Uterus (tissue), 2 donors: ENCODE results near the gene RNF19B.

ENCODE experiments used
- POLR2A ChIP-seq, 2 donors: fragments of 450-650 bp; IDR thresholded peaks; one replicate each; pipeline ENCODE4 v1.6.1; 2016; ENCODE audit warnings: antibody characterized with exemption in 2 of 2, mild to moderate bottlenecking in 1 of 2, moderate library complexity in 1 of 2
- TF ChIP-seq, protein P1 (sequence below), 4 experiments: fragments of 200-600 bp in 2 of 4; fragments of 450-650 bp in 2 of 4; sonication (generic) in 2 of 4; IDR thresholded peaks; one replicate each; pipeline ENCODE4 v1.5.1; 2016 to 2019; ENCODE audit warnings: antibody characterized with exemption in 4 of 4, mild to moderate bottlenecking in 2 of 4, moderate library complexity in 1 of 4

DNA sequence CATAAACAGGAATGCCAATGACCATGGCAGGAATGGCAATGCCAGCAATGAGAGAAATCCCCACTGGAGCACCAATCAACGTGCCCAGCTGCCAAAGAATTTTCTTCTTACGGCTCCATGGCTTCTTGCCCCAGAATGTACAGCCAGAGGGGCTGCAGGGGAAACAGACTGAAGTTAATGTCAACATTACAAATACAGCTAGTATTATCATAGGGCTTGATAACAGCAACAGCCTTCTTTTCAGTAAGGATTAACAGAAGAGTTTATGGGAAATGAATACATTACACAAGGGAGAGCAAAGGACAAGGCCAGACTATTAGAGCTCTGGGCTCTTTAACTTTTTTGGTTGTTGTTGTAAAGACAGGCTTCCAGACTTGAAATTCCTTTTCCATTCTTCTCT lies 18.2 kb downstream of the RNF19B start:
- no peak for TF ChIP-seq POLR2A (IDR thresholded peaks at IDR 0.05)
- TF ChIP-seq, protein P1, sequence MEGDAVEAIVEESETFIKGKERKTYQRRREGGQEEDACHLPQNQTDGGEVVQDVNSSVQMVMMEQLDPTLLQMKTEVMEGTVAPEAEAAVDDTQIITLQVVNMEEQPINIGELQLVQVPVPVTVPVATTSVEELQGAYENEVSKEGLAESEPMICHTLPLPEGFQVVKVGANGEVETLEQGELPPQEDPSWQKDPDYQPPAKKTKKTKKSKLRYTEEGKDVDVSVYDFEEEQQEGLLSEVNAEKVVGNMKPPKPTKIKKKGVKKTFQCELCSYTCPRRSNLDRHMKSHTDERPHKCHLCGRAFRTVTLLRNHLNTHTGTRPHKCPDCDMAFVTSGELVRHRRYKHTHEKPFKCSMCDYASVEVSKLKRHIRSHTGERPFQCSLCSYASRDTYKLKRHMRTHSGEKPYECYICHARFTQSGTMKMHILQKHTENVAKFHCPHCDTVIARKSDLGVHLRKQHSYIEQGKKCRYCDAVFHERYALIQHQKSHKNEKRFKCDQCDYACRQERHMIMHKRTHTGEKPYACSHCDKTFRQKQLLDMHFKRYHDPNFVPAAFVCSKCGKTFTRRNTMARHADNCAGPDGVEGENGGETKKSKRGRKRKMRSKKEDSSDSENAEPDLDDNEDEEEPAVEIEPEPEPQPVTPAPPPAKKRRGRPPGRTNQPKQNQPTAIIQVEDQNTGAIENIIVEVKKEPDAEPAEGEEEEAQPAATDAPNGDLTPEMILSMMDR (IDR thresholded peaks at IDR 0.05), result no peak
